Measurements from ENCODE around the gene SMAD5. TPM values are rescaled to one million over a fixed set of nuclear protein-coding genes. Genes with fewer than 3 reads are reported as not detected.

SMAD5 gene
- total RNA-seq, 2 experiments from 2014 or later, result 16.8 to 21.8 TPM

DNA sequence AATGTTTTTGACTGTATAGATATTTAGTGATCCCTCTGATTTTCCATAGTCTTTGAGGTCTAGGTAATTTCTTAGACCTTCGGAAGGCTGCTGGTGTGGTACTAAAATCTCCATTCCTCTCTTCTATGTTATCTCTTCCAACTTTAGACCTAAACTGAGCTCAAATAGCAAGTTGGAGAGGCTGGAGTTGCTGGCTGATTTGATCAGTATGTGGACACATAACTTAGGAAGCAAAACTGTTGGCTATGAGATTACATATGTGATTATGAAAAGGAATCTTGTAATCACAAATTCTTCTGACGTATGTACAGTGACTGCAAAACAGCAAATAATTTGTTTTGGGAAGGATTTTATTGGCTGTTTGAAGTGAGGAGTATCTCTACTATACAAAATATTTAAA is 2.1 kb upstream of the SMAD5 start:
- Mint-ChIP-seq H3K27me3 (peaks cover 43% of the 10 kb centered on the region), H3K4me1 (peaks cover 10% of the 10 kb centered on the region), H3K36me3 (no peaks in the 10 kb centered on the region), H3K4me3 (no peak overlapping the region), H3K27ac (no peak overlapping the region), H3K9me3 (ENCODE audit: low read depth) (no peaks in the 10 kb centered on the region)
- ATAC-seq, result no peak
- CTCF ChIA-PET, result no interaction called here
- DNase-seq, result no peak

DNA sequence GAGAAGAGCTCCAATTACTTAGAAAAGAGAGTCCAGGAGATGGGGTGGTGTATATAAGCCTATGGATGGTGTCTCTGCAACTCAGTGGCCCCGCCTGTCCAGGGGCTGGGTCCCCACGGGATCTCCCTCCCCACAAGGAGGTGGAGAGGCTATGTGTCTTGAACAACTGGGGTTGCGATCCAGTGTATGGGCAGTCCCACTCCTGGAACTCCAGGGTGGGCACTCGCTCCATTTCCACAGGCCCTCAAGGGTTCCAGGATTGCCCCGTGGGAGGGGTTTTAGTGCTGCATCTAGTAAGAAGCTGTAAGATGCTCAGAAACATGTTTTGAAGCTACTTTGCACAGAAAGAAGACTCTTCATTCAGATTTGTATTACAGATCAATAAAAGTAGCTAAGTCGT is 558 bp upstream of the SMAD5 start:
- Mint-ChIP-seq H3K27me3 (peaks cover 35% of the 10 kb centered on the region), H3K4me3 (peak overlapping the region; percentile 79), H3K36me3 (peaks cover 2% of the 10 kb centered on the region), H3K27ac (peak overlapping the region; percentile 81), H3K9me3 (ENCODE audit: low read depth) (no peaks in the 10 kb centered on the region), H3K4me1 (peaks cover 14% of the 10 kb centered on the region)
- DNase-seq (no peak), ATAC-seq (no peak)
- CTCF ChIA-PET, result interaction anchor here (1.0 to 2.5 kb wide), 3 partner anchors 9 to 51 kb away, joined by 3 to 8 read pairs (median 3); no protein-coding TSS in a partner anchor

DNA sequence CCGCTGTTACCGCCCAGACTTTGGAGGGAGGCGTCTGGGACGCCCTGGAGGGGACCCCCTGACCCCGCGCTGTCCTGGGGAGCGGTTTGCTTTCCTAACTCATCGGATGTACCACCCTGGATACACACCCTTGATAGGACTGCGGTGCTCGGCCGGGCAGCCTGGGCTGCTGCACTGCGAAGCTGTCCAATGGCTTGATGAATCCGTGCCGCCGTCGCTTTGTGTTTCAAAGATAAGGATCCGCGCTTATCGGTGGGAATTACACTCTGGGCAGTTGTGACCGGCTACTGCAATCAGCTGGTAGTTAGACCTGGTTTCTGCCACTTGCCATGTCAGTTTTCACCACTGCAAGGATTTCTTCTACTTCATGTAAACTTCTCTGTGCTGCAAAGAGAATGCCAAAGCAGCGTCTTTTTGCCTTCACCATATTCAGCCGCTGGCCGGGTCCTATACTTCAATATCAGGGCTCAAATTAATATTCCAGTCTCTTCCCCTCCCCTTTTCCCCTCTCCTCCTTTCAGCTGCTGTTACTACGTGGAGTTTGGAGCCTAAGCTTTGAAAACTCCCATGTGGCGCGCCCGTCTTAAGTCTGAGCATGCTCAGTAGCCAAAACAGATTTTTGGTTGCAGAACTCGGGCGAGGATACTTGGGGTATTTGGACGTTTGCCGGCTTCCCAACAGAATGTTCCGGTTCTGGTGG is 727 bp downstream of the SMAD5 start:
- Mint-ChIP-seq H3K27ac (peak overlapping the region; percentile 79), H3K27me3 (peaks cover 25% of the 10 kb centered on the region), H3K4me1 (peaks cover 27% of the 10 kb centered on the region), H3K4me3 (peak overlapping the region; percentile 89), H3K9me3 (ENCODE audit: low read depth) (no peaks in the 10 kb centered on the region), H3K36me3 (peaks cover 2% of the 10 kb centered on the region)
- ATAC-seq (peak; percentile 64), DNase-seq (peak; percentile 48)
- CTCF ChIA-PET, result interaction anchor here (1.0 to 2.5 kb wide), 3 partner anchors 10 to 58 kb away, joined by 3 to 8 read pairs (median 3); no protein-coding TSS in a partner anchor

DNA sequence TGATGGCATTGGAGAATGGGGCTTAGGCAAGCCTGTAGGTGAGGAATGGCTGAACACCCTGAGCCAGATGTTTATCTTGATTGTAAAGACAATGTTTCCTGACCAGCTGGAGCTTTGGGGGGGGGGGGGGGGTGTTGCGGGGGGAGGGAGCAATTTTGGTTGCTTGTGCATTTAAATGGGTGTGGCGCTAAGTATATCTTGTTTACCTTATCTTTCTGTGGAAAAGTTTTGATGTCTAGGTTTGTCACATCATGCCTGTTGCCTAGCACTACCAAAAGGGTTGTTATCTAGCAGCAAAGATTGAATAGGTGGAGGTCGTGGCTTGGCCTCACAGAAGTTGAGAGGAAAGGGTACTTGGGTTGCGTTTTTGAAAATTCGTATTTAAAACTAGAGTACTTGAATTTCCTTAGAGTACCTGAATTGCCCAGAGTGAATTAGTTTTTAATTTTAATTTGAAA is 1.3 kb downstream of the SMAD5 start:
- CTCF ChIA-PET, result interaction anchor here (1.0 to 2.5 kb wide), 2 partner anchors 11 to 59 kb away, joined by 3 to 8 read pairs; no protein-coding TSS in a partner anchor
- H3K4me3 Mint-ChIP-seq, result peak overlapping the region; percentile 89
- peak overlapping the region; percentile 79 for H3K27ac Mint-ChIP-seq
- peaks cover 4% of the 10 kb centered on the region for H3K36me3 Mint-ChIP-seq
- ATAC-seq (no peak), DNase-seq (no peak)
- H3K9me3 Mint-ChIP-seq (ENCODE audit: low read depth), result no peaks in the 10 kb centered on the region
- peaks cover 30% of the 10 kb centered on the region for H3K4me1 Mint-ChIP-seq
- peaks cover 25% of the 10 kb centered on the region for H3K27me3 Mint-ChIP-seq

DNA sequence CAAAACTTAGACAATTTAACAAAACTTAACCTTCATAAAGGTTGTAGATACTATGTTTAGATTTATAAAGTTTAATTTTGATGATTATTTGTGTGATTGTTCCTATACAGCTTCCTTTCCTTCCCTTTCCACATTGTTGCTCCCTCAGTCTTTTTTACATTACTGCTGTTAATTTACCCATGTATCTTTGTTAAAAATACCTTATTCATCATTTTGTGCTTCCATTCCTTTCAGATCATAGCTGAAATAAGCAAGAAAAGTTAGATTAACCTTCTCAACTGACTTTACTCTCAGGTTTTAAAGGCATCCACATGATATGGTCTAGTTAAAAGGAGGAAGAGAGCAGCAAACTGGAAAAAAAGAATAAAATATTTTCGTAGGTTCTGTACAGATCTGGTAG is 2.0 kb downstream of the SMAD5 start:
- CTCF ChIA-PET, result no interaction called here
- no peaks in the 10 kb centered on the region for H3K9me3 Mint-ChIP-seq (ENCODE audit: low read depth)
- peaks cover 8% of the 10 kb centered on the region for H3K36me3 Mint-ChIP-seq
- H3K4me1 Mint-ChIP-seq, result peaks cover 32% of the 10 kb centered on the region
- ATAC-seq (no peak), DNase-seq (no peak)
- H3K4me3 Mint-ChIP-seq, result peak overlapping the region; percentile 29
- H3K27me3 Mint-ChIP-seq, result peaks cover 19% of the 10 kb centered on the region
- no peak overlapping the region for H3K27ac Mint-ChIP-seq

DNA sequence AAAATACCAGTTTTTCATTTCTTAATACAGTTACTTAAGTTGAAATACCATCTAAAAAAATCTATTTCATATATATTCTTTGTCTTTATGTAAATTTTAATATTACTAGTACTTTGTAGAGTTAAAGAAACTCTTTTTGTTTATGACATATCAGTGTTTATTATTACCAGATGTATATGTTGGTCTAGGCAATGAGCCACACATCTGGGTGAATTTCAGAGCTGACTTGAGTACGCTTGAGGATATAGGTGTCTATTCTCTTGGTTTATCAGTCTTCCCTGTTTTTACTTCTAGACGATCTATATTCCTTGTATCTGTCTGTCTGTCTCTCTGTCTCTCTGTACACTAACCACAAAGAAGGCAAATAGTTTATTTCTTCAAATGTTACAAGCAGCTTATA is 2.9 kb downstream of the SMAD5 start:
- Mint-ChIP-seq H3K4me3 (no peak overlapping the region), H3K9me3 (ENCODE audit: low read depth) (no peaks in the 10 kb centered on the region), H3K27ac (no peak overlapping the region), H3K36me3 (peaks cover 8% of the 10 kb centered on the region), H3K4me1 (peaks cover 32% of the 10 kb centered on the region), H3K27me3 (peaks cover 13% of the 10 kb centered on the region)
- CTCF ChIA-PET, result no interaction called here
- DNase-seq, result no peak
- ATAC-seq, result no peak

DNA sequence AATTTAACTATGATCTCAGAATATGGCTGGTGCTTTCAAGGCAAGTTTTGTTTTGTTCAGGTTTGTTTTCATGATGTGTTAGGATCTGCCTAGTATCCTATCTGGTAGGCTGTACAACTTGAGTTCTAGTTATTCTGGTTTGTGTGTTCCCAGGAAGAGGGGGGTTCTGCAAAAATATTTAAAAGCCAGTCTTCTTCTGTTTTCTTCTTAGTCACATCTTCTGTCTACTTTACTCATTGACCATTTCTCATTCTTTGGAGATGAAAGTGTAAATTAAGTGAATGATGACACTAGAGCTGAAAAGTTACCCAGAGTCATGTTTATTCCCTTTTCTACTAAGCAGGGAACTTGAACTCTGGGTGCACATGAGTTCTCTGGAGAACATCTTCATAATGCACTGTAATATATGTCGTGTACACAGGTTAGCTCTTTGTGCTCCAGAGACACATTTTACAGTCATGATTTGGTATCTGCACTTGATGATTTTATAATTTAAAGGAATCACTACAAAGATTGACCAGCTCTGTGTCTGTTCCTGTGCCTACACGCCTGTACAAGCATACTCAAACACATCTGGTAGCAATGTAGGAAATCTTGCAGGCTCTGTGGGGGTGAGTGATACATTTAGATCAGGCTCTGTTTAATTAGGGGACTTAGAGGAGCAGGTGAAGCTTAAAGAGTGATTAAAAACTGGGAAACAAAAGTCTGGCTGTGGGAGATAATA is 5.0 kb downstream of the SMAD5 start:
- Mint-ChIP-seq H3K27ac (no peak overlapping the region), H3K4me3 (no peak overlapping the region), H3K27me3 (no peaks in the 10 kb centered on the region), H3K9me3 (ENCODE audit: low read depth) (no peaks in the 10 kb centered on the region), H3K4me1 (peaks cover 32% of the 10 kb centered on the region), H3K36me3 (peaks cover 8% of the 10 kb centered on the region)
- CTCF ChIA-PET, result interaction anchor here (0.7 to 2.0 kb wide), 2 partner anchors 36 to 505 kb away, joined by 3 to 5 read pairs; no protein-coding TSS in a partner anchor
- no peak for ATAC-seq
- no peak for DNase-seq

DNA sequence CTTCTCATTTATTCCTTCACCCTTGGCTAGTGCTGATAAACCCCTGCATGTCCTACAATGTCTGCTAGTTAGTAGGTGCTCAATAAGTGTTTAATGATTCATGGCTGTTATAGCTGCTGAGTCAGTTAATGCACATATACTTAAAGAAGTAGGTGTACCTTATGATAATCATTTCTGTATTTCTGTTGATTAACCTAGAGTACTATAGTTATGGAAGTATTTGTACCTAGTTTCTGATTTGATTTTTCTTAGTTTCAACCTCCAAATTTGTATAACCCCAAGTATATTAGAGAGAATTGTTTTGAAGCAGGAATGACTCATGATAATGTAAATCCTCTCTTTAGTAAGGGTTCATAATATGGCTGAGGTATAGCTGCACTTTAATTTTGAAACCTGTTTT is 8.9 kb downstream of the SMAD5 start:
- H3K27ac Mint-ChIP-seq, result no peak overlapping the region
- H3K36me3 Mint-ChIP-seq, result peaks cover 8% of the 10 kb centered on the region
- ATAC-seq, result peak; percentile 20
- no peaks in the 10 kb centered on the region for H3K27me3 Mint-ChIP-seq
- CTCF ChIA-PET, result interaction anchor here (1.4 kb wide), 1 partner anchor 12 kb away, joined by 3 read pairs; no protein-coding TSS in a partner anchor
- no peak for DNase-seq
- H3K9me3 Mint-ChIP-seq (ENCODE audit: low read depth), result no peaks in the 10 kb centered on the region
- no peak overlapping the region for H3K4me3 Mint-ChIP-seq
- H3K4me1 Mint-ChIP-seq, result peaks cover 20% of the 10 kb centered on the region

DNA sequence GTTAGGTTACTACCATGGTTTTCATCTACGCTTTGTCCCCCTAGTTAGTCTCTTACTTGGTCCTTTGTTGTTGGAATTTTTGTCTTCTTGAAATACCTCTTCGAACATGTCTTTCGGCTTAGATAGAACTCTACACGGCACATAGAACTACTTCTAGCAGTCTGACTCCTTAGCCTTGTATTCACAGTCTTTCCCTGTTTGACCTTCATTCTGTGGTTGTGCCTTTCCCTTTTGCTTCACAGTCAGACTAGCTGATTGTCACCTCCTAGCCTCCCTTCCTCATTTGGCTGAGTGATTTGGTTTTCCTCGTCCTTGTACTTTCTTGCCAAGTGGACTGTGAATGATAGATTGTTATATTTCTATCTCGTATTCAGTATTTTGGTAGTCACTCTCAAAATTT is 10.7 kb downstream of the SMAD5 start:
- CTCF ChIA-PET, result no interaction called here
- peaks cover 7% of the 10 kb centered on the region for H3K4me1 Mint-ChIP-seq
- H3K9me3 Mint-ChIP-seq (ENCODE audit: low read depth), result no peaks in the 10 kb centered on the region
- ATAC-seq (no peak), DNase-seq (no peak)
- H3K36me3 Mint-ChIP-seq, result peaks cover 8% of the 10 kb centered on the region
- H3K4me3 Mint-ChIP-seq, result no peak overlapping the region
- no peaks in the 10 kb centered on the region for H3K27me3 Mint-ChIP-seq
- H3K27ac Mint-ChIP-seq, result no peak overlapping the region

DNA sequence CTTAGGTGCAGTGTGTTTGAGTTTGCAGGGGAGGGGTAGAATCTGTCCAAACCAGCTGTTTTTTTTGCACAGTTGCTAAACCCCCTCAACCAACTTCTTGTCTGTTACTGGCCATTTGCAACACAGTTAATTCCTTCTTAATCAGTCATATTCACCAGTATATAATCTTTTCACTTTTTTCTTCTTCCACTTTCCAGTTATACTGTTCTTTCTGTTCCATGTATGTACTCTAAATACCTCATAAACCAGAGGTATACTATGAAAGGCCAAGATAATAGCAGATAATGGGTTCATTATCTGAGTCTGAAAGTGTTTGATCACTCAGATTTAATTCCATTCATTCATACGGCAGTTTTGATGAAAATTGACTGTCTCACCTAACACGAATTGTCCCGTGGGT is 11.1 kb downstream of the SMAD5 start:
- CTCF ChIA-PET, result no interaction called here
- H3K9me3 Mint-ChIP-seq (ENCODE audit: low read depth), result no peaks in the 10 kb centered on the region
- ATAC-seq, result no peak
- H3K36me3 Mint-ChIP-seq, result peaks cover 8% of the 10 kb centered on the region
- no peaks in the 10 kb centered on the region for H3K27me3 Mint-ChIP-seq
- no peak overlapping the region for H3K27ac Mint-ChIP-seq
- peaks cover 5% of the 10 kb centered on the region for H3K4me1 Mint-ChIP-seq
- no peak overlapping the region for H3K4me3 Mint-ChIP-seq
- DNase-seq, result no peak

DNA sequence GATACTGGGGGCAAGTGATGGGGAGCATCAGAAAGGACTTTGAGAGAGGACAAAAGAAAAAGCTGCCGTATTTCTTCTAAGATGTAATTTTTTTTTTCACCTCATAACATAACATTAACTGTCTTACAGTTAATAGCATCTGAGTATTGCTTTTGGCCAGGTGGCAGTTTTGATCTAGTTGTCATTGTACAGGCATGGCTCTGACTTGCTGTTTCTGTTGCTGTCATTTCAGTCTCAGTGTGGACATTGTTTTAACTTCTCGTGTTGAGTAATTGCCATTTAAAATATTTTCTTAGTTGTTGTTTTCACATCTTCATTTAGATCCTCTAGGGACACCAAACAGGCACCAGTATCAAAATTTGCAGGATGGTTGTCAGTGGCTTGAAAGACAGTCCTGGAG is 12.4 kb downstream of the SMAD5 start:
- Mint-ChIP-seq H3K4me1 (peaks cover 1% of the 10 kb centered on the region), H3K9me3 (ENCODE audit: low read depth) (no peaks in the 10 kb centered on the region), H3K4me3 (no peak overlapping the region)

DNA sequence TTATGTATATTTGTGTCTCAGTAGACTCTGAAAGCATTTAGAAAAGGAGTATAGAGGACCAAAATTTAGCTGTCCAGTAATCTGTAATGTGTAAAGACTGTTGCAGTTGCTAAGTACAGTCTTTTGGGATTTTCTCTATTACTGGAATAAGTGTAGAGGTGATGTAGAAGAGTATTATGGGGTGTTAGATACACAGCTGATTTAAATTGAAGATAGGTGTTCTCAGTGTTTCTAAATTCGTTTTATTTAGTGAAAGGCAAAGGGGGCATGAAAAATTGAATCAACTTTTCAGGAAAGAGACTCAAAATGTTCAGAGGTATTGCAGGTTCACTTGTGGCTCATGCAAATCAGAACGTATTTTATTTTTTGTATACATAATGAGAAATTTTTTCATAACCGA is 13.6 kb downstream of the SMAD5 start:
- H3K4me1 Mint-ChIP-seq, result peaks cover 1% of the 10 kb centered on the region
- no peaks in the 10 kb centered on the region for H3K27me3 Mint-ChIP-seq
- no peaks in the 10 kb centered on the region for H3K9me3 Mint-ChIP-seq (ENCODE audit: low read depth)
- ATAC-seq (no peak), DNase-seq (no peak)
- no peak overlapping the region for H3K27ac Mint-ChIP-seq
- H3K36me3 Mint-ChIP-seq, result peaks cover 10% of the 10 kb centered on the region
- CTCF ChIA-PET, result no interaction called here
- no peak overlapping the region for H3K4me3 Mint-ChIP-seq

More for the DNA sequence above, 12.4 kb downstream of the SMAD5 start:
- H3K36me3 Mint-ChIP-seq, result peaks cover 5% of the 10 kb centered on the region
- ATAC-seq (no peak), DNase-seq (no peak)
- no peaks in the 10 kb centered on the region for H3K27me3 Mint-ChIP-seq
- no peak overlapping the region for H3K27ac Mint-ChIP-seq
- CTCF ChIA-PET, result no interaction called here

DNA sequence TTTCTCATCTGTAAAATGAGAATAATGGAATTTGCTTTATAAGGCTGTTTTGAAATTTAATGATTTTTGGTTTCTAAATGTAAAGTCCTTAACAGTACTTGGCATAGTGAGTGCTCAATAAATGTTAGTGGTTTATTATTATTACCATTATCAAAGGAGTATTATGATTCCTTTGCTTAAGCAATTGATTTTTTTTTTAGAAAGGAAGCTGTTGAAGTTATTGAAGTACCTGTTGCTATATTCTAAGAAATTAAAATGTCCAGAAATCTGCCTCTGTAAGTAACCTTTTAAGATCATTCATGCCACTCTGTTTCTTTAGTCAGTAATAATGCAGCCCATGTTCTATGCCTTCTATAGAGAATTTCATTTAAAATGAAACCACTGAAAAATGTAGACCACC is 15.0 kb downstream of the SMAD5 start:
- peaks cover 11% of the 10 kb centered on the region for H3K36me3 Mint-ChIP-seq
- no peak for DNase-seq
- no peak overlapping the region for H3K27ac Mint-ChIP-seq
- peaks cover 4% of the 10 kb centered on the region for H3K4me1 Mint-ChIP-seq
- H3K9me3 Mint-ChIP-seq (ENCODE audit: low read depth), result no peaks in the 10 kb centered on the region
- no peak for ATAC-seq
- H3K27me3 Mint-ChIP-seq, result no peaks in the 10 kb centered on the region
- CTCF ChIA-PET, result no interaction called here
- no peak overlapping the region for H3K4me3 Mint-ChIP-seq

DNA sequence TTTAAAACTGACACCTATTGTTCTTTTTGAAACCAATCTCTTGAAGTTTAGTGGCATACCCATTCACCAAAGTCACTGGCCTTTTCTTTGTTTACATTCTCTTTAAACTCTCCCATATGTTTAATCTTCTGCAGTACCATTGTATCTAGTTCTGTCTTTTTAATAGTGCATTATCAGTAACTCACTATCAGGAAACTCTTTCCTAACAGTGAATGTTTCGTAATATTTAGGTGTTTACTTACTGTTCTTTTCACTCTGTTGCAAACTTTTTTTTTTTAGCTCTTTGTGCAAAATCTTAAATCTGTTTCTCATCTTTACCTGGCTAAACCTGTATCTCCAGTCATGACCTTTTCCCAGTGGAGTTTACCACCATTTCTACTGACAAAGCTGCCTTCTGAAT is 17.2 kb downstream of the SMAD5 start:
- H3K27ac Mint-ChIP-seq, result no peak overlapping the region
- no peaks in the 10 kb centered on the region for H3K9me3 Mint-ChIP-seq (ENCODE audit: low read depth)
- no peak for ATAC-seq
- CTCF ChIA-PET, result no interaction called here
- no peaks in the 10 kb centered on the region for H3K27me3 Mint-ChIP-seq
- no peak overlapping the region for H3K4me3 Mint-ChIP-seq
- H3K36me3 Mint-ChIP-seq, result peaks cover 26% of the 10 kb centered on the region
- DNase-seq, result no peak
- H3K4me1 Mint-ChIP-seq, result peaks cover 4% of the 10 kb centered on the region
